ENCODE data around the gene TWF2.

Gene TWF2

DNA sequence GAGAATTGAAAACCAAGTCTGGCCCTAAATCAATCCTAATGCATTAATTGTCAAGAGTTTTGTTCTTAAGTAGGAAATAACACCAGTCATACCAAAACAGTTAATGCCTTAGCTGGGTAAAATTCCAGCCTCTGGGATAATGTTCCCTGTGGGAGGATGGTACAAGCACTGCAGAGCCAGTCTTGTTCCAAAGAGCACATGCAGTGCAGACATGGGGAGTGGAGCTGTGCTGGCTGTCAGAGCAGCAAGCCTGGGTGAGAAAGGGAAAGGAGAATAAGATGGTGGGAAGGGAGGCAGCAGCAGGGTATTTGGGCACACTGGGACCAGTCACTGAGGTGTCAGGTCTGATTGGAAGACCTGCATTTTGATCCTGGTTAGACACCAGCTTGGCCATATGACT, 28.9 kb downstream of the TWF2 start:
- H3K9ac ChIP-seq (ENCODE audit: low read depth, low read length, poor library complexity, severe bottlenecking) = no peak overlapping the region
- H2AFZ ChIP-seq (ENCODE audit: low read length) = no peak overlapping the region
- H3K79me2 ChIP-seq (ENCODE audit: insufficient read depth, low read length) = peaks cover 10% of the 10 kb centered on the region; the same call in 1 of the 2 replicates
- H3F3A ChIP-seq (ENCODE audit: low read depth) = no peaks in the 10 kb centered on the region
- no peaks in the 10 kb centered on the region for H3K9me2 ChIP-seq (replicated peaks; ENCODE audit: low read depth, low read length)
- no peaks in the 10 kb centered on the region for H3K9me3 ChIP-seq (ENCODE audit: insufficient read depth, low read depth, low read length)
- no peak overlapping the region for H3K4me2 ChIP-seq (ENCODE audit: low read depth, low read length, poor library complexity, severe bottlenecking)
- H3K4me1 ChIP-seq (ENCODE audit: insufficient read depth, low read length, poor library complexity, severe bottlenecking) = no peaks in the 10 kb centered on the region
- peaks cover 94% of the 10 kb centered on the region for H3K36me3 ChIP-seq (ENCODE audit: insufficient read depth, low read length)
- no peaks in the 10 kb centered on the region for H3K27me3 ChIP-seq (ENCODE audit: insufficient read depth, low read length, poor library complexity, severe bottlenecking)
- no peaks in the 10 kb centered on the region for H4K20me1 ChIP-seq (ENCODE audit: insufficient read depth, low read length, poor library complexity, severe bottlenecking)
- H3K4me3 ChIP-seq (ENCODE audit: low read length, poor library complexity, severe bottlenecking) = no peak overlapping the region
- TF ChIP-seq EZH2phosphoT487 (IDR thresholded peaks at IDR 0.05; ENCODE audit: borderline replicate concordance) = no peak
- TF ChIP-seq, protein P1, sequence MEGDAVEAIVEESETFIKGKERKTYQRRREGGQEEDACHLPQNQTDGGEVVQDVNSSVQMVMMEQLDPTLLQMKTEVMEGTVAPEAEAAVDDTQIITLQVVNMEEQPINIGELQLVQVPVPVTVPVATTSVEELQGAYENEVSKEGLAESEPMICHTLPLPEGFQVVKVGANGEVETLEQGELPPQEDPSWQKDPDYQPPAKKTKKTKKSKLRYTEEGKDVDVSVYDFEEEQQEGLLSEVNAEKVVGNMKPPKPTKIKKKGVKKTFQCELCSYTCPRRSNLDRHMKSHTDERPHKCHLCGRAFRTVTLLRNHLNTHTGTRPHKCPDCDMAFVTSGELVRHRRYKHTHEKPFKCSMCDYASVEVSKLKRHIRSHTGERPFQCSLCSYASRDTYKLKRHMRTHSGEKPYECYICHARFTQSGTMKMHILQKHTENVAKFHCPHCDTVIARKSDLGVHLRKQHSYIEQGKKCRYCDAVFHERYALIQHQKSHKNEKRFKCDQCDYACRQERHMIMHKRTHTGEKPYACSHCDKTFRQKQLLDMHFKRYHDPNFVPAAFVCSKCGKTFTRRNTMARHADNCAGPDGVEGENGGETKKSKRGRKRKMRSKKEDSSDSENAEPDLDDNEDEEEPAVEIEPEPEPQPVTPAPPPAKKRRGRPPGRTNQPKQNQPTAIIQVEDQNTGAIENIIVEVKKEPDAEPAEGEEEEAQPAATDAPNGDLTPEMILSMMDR (conservative IDR thresholded peaks at IDR 0.05; ENCODE audit: low read length) = no peak

DNA sequence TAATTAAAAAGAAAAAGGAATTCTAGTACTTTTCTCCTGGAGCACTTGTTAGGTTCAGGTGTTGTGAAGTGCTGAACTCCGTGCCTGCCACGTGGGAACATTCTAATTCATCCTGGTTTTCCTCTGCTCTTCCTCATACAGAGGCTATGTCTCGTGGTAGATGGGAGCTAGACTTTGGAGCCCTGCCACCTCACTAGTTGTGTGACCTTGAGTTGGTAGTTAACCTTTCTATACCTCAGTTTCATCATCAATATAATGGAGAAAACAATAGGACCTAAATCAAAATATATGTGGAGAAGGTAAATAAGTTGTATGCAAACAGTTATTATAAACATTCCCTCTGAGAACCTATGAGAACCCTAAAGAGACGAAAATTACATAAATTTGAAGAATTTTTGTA, 30.4 kb downstream of the TWF2 start:
- H3K36me3 ChIP-seq (ENCODE audit: insufficient read depth, low read length) = peaks cover 94% of the 10 kb centered on the region

DNA sequence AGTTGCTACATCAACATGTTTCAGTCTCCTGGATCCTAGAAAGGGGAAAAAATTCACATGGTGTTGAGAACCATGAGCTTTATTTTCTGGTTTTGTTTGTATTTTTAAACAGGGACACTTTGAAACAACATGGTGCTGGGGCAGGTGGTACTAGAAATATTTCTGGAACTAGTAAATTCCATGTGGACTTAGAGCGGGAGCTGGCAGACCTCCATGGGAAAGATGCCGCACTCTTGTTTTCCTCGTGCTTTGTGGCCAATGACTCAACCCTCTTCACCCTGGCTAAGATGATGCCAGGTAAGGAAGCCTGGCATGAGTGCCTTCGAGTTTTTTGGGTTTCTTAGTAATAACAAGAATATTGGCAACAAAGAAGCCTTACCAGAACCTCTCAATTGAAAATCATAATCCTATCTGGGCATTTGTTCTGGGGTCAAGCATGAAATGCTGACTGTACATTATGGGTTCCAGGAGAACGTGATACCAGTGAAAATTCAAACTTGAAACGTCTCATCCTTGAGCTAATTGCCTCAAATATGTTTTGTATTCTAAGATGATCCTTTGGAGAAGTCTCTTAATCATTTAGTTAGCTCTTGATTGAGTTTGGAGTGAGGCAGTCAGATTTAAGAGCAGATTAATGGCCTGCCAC, 33.1 kb downstream of the TWF2 start:
- Histone ChIP-seq H3K4me2 (ENCODE audit: low read depth, low read length, poor library complexity, severe bottlenecking) (no peak overlapping the region), H3K27me3 (ENCODE audit: insufficient read depth, low read length, poor library complexity, severe bottlenecking) (no peaks in the 10 kb centered on the region), H3K4me1 (ENCODE audit: insufficient read depth, low read length, poor library complexity, severe bottlenecking) (peaks cover 24% of the 10 kb centered on the region), H3K9ac (ENCODE audit: low read depth, low read length, poor library complexity, severe bottlenecking) (no peak overlapping the region), H3F3A (ENCODE audit: low read depth) (no peaks in the 10 kb centered on the region), H4K20me1 (ENCODE audit: insufficient read depth, low read length, poor library complexity, severe bottlenecking) (peaks cover 7% of the 10 kb centered on the region), H3K79me2 (ENCODE audit: insufficient read depth, low read length) (peaks cover 40% of the 10 kb centered on the region), H3K36me3 (ENCODE audit: insufficient read depth, low read length) (peaks cover 83% of the 10 kb centered on the region), H3K9me2 (replicated peaks; ENCODE audit: low read depth, low read length) (no peaks in the 10 kb centered on the region), H3K9me3 (ENCODE audit: insufficient read depth, low read depth, low read length) (no peaks in the 10 kb centered on the region), H3K4me3 (ENCODE audit: low read length, poor library complexity, severe bottlenecking) (no peak overlapping the region), H2AFZ (ENCODE audit: low read length) (no peak overlapping the region)
- TF ChIP-seq, protein P1 (conservative IDR thresholded peaks at IDR 0.05; ENCODE audit: low read length) = no peak
- TF ChIP-seq EZH2phosphoT487 (IDR thresholded peaks at IDR 0.05; ENCODE audit: borderline replicate concordance) = no peak

More for the DNA sequence above, 30.4 kb downstream of the TWF2 start:
- Histone ChIP-seq H3K4me3 (ENCODE audit: low read length, poor library complexity, severe bottlenecking) (no peak overlapping the region), H3K9me2 (replicated peaks; ENCODE audit: low read depth, low read length) (no peaks in the 10 kb centered on the region), H3K9ac (ENCODE audit: low read depth, low read length, poor library complexity, severe bottlenecking) (no peak overlapping the region), H3K79me2 (ENCODE audit: insufficient read depth, low read length) (peaks cover 17% of the 10 kb centered on the region; the same call in 1 of the 2 replicates), H3K4me2 (ENCODE audit: low read depth, low read length, poor library complexity, severe bottlenecking) (no peak overlapping the region), H3K9me3 (ENCODE audit: insufficient read depth, low read depth, low read length) (no peaks in the 10 kb centered on the region), H4K20me1 (ENCODE audit: insufficient read depth, low read length, poor library complexity, severe bottlenecking) (no peaks in the 10 kb centered on the region), H3F3A (ENCODE audit: low read depth) (no peaks in the 10 kb centered on the region), H2AFZ (ENCODE audit: low read length) (no peak overlapping the region), H3K4me1 (ENCODE audit: insufficient read depth, low read length, poor library complexity, severe bottlenecking) (no peaks in the 10 kb centered on the region), H3K27me3 (ENCODE audit: insufficient read depth, low read length, poor library complexity, severe bottlenecking) (no peaks in the 10 kb centered on the region)
- TF ChIP-seq EZH2phosphoT487 (IDR thresholded peaks at IDR 0.05; ENCODE audit: borderline replicate concordance) = no peak
- TF ChIP-seq, protein P1 (conservative IDR thresholded peaks at IDR 0.05; ENCODE audit: low read length) = no peak
